Spinal cord (tissue), 10 donors: ENCODE data around the gene EPM2A. TPM values are rescaled to one million over a fixed set of nuclear protein-coding genes. Genes with fewer than 3 reads are reported as not detected.

Experiments
- DNase-seq, 6 donors: peaks; one replicate each; pipeline versions ENCODE4 v3.0.0 to v3.0.0-alpha.2; 2013 to 2015; ENCODE audit warnings: low spot score in 6 of 6, low read depth in 4 of 6
- H3K27ac ChIP-seq: one replicate; pipeline ENCODE4 v1.5.1; 2013; ENCODE audit warnings: low read depth, low read length, control low read depth
- H3K27me3 ChIP-seq: one replicate; pipeline ENCODE4 v1.6.1; 2013; ENCODE audit warnings: low read length; ENCODE audit not compliant: control insufficient read depth, insufficient read depth
- H3K36me3 ChIP-seq: one replicate; pipeline ENCODE4 v1.6.1; 2013; ENCODE audit warnings: low read length; ENCODE audit not compliant: control insufficient read depth, insufficient read depth
- H3K4me1 ChIP-seq: one replicate; pipeline ENCODE4 v1.6.1; 2013; ENCODE audit warnings: low read length; ENCODE audit not compliant: control insufficient read depth, insufficient read depth
- H3K4me3 ChIP-seq: one replicate; pipeline ENCODE4 v1.5.1; 2013; ENCODE audit warnings: low read depth, low read length, control low read depth
- H3K9me3 ChIP-seq: one replicate; pipeline ENCODE4 v1.6.1; 2013; ENCODE audit warnings: low read length; ENCODE audit not compliant: control insufficient read depth, insufficient read depth
- WGBS: methylation state at CpG from one replicate; pipeline ENCODE4 v1.1.5; 2013; ENCODE audit warnings: missing lambda C conversion rate; ENCODE audit not compliant: insufficient coverage; 5-methylcytosine and 5-hydroxymethylcytosine counted together
- polyA plus RNA-seq, 2 donors: library from polyadenylated mRNA; unstranded; fragments of 120-200 nt; gene quantifications; one replicate each; pipeline ENCODE4 v1.2.1, GENCODE V29; 2013; ENCODE audit not compliant: insufficient read length in 2 of 2
- total RNA-seq, 2 donors: library from RNA; depleted of rRNA in 1 of 2; stranded (reverse); fragments of 120-200 nt in 1 of 2; fragments of >200 nt in 1 of 2; gene quantifications; one replicate each; pipeline versions ENCODE4 v1.2.3 to v1.2.4, GENCODE V29; 2013 to 2014
- donor health status: healthy.

Gene EPM2A
- total and polyA plus RNA-seq, 4 donors, result 13.2 to 23.3 (median 15.2) TPM

DNA sequence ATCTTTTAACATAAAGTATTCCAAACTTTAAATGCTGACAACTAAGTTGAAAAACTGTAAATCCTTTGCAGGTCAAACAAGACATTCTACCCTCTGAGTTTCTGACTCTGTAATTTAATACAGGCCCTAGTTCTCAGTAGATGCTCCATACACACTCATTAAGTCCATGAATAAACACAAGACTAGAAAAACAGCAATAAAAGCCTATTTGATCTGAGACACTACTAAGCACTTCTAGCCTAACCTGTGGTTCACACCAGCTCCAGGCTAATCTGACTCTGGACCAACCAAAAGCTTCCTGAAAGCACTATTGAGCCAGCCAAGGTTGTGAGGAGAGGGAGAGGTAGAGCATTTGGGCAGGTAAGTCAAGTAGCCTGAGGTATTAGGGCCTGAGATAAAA lies 103.9 kb downstream of the EPM2A start:
- H3K27ac ChIP-seq, result no peak overlapping the region
- DNase-seq, result no peak
- H3K4me3 ChIP-seq, result no peak overlapping the region
- no peaks in the 10 kb centered on the region for H3K27me3 ChIP-seq
- peaks cover 5% of the 10 kb centered on the region for H3K36me3 ChIP-seq
- H3K4me1 ChIP-seq, result peaks cover 2% of the 10 kb centered on the region
- no peaks in the 10 kb centered on the region for H3K9me3 ChIP-seq

DNA sequence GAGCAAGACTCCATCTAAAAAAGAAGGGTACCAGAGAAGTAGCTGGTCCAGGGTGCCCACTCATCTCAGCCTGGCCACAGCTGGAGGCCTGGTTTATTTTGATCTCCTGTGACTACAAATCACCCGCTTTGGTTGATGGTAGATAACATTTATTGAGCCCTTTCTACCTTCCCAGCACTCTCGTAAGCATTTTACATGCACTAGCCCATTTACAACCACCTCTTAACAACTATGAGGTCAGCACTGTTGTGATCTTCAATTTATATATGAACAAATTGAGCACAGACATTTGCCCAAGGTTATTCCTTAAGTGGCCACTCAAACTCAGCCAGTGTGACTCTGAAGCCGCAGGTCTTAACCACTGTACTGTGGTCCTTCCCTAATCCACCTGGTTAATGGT lies 104.7 kb downstream of the EPM2A start:
- no peak overlapping the region for H3K4me3 ChIP-seq
- H3K4me1 ChIP-seq, result peaks cover 2% of the 10 kb centered on the region
- H3K27ac ChIP-seq, result no peak overlapping the region
- peaks cover 5% of the 10 kb centered on the region for H3K36me3 ChIP-seq
- H3K27me3 ChIP-seq, result no peaks in the 10 kb centered on the region
- WGBS, result 89% methylated on average over 1 of the region's 3 CpGs
- DNase-seq, result no peak
- no peaks in the 10 kb centered on the region for H3K9me3 ChIP-seq

DNA sequence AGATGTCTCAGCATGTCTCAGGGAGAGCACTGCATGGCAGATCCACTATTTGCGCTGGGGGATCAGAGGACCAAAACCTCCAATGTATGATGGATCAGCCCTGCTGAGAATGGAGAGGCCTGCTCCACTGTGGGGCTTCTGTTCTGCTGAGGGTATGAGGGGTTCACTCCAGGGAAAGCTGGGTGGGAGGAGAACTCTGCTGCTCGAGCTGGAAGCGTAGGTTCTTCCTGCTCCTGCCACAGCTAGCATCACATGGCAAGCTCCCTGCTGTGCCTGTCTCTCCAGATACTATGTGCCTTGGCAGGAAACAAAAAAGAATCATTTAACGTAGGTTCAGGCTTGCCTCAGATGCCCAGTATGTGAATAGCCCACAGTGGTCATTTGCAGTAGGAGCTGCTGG lies 105.8 kb downstream of the EPM2A start:
- Histone ChIP-seq H3K36me3 (peaks cover 5% of the 10 kb centered on the region), H3K4me1 (peaks cover 2% of the 10 kb centered on the region), H3K27me3 (no peaks in the 10 kb centered on the region), H3K9me3 (no peaks in the 10 kb centered on the region), H3K4me3 (no peak overlapping the region), H3K27ac (no peak overlapping the region)
- 75% methylated on average over 3 of the region's 4 CpGs for WGBS
- DNase-seq, result no peak

DNA sequence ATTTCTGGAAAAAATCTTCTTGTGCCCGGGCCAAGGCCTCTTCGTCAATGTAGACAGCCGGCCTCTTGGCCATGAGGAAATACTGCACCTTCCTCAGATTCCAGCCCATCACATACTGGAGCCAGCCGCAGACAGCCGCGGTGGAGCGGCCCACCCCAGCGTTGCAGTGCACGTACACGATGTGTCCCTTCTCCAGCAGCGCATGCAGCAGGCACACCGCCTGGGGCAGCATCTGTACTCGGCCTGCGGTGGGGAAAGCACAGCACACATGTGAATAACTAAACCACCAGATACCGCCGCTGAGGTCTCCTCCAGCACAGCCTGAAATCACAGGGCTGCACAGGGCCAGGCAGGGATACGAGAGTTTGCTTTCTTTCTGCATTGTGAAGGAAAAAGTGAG lies 107.9 kb downstream of the EPM2A start:
- Histone ChIP-seq H3K4me3 (no peak overlapping the region), H3K9me3 (no peaks in the 10 kb centered on the region), H3K27me3 (no peaks in the 10 kb centered on the region), H3K36me3 (peaks cover 5% of the 10 kb centered on the region), H3K4me1 (no peaks in the 10 kb centered on the region), H3K27ac (no peak overlapping the region)
- 96% methylated on average over 15 of the region's 17 CpGs for WGBS
- no peak for DNase-seq

DNA sequence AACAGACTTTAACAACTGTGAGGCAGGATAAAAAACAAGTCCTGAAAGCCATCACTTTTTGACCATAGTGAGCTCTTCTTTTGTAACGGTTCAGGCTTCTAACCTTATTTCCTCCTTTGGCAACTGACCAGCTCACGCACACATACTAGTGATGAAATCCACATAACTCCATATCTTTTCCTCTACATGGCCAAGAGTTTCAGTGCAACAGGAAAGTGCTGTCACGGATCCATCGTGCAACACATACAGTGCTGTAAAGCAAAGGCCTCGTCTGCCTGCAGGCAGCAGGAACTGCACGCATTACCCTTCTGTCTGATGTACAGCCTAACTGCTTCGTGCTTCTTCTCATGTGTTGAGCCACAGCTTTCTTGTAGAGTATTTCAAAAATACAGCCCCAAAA lies 108.5 kb downstream of the EPM2A start:
- DNase-seq, result no peak
- Histone ChIP-seq H3K4me3 (no peak overlapping the region), H3K36me3 (peaks cover 5% of the 10 kb centered on the region), H3K9me3 (no peaks in the 10 kb centered on the region), H3K27ac (no peak overlapping the region), H3K27me3 (no peaks in the 10 kb centered on the region), H3K4me1 (no peaks in the 10 kb centered on the region)
- WGBS, result 96% methylated on average over 6 of the region's 7 CpGs

DNA sequence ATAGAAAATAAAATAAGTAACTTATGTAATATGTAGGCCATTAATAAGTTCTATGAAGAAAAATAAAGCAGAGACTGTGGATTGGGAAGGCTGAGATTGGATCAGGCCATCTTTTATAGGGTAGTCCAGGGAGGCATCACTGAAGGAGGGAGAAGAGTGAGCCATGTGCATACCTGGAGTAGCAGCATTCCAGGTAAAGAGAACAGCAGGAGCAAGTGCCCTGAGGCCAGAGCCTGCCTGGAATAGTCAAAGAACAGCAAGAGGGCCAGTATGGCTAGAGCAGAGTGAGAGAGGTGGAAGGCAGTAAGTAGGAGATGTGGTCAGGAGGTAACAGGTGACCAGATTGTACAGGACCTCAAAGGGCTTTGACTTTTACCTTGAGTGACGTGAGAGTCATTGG lies 112.1 kb downstream of the EPM2A start:
- H3K27ac ChIP-seq, result no peak overlapping the region
- WGBS, result 86% methylated on average over 1 of the region's 1 CpG

DNA sequence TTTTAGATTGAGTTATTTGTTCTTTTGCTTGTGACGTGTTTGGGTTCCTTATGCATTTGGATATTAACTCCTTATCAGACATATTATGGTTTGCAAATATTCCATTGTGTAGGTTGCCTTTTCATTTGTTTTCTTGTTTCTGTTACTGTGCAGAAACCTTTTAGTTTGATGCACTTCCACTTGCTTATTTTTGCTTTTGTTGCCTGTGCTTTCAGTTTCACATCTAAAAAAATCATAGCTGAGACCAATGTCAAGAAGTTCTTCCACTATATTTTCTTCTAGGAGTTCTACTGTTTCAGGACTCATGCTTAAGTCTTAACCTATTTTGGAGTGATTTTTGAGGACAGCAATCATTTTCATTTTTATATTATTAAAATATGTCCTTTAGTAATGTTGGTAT lies 113.5 kb downstream of the EPM2A start:
- H3K36me3 ChIP-seq, result no peaks in the 10 kb centered on the region
- no peak overlapping the region for H3K4me3 ChIP-seq
- H3K27ac ChIP-seq, result no peak overlapping the region
- H3K9me3 ChIP-seq, result no peaks in the 10 kb centered on the region
- DNase-seq, result no peak
- H3K27me3 ChIP-seq, result no peaks in the 10 kb centered on the region
- H3K4me1 ChIP-seq, result no peaks in the 10 kb centered on the region
- no CpG with 5 or more reads among the region's 1 CpG for WGBS

More for the DNA sequence above, 112.1 kb downstream of the EPM2A start:
- H3K9me3 ChIP-seq, result no peaks in the 10 kb centered on the region
- no peak overlapping the region for H3K4me3 ChIP-seq
- H3K36me3 ChIP-seq, result peaks cover 5% of the 10 kb centered on the region
- no peak for DNase-seq
- H3K27me3 ChIP-seq, result no peaks in the 10 kb centered on the region
- no peaks in the 10 kb centered on the region for H3K4me1 ChIP-seq

DNA sequence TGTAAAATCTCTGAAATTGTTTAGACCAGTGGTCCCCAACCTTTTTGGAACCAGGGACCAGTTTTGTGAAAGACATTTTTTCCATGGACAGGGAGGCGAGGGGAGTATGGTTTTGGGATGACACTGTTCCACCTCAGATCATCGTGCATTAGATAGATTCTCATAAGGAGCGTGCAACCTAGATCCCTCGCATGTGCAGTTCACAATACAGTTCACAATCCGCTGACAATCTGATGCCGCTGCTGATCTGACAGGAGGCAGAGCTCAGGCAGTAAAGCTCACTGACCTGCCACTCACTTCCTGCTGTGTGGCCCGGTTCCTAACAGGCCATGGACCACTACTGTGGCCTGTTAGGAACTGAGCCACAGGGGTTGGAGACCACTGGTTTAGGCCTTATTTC lies 115.2 kb downstream of the EPM2A start:
- Histone ChIP-seq H3K4me1 (no peaks in the 10 kb centered on the region), H3K27me3 (no peaks in the 10 kb centered on the region), H3K4me3 (no peak overlapping the region), H3K27ac (no peak overlapping the region), H3K36me3 (no peaks in the 10 kb centered on the region), H3K9me3 (no peaks in the 10 kb centered on the region)
- DNase-seq, result no peak
- WGBS, result 86% methylated on average over 6 of the region's 7 CpGs

DNA sequence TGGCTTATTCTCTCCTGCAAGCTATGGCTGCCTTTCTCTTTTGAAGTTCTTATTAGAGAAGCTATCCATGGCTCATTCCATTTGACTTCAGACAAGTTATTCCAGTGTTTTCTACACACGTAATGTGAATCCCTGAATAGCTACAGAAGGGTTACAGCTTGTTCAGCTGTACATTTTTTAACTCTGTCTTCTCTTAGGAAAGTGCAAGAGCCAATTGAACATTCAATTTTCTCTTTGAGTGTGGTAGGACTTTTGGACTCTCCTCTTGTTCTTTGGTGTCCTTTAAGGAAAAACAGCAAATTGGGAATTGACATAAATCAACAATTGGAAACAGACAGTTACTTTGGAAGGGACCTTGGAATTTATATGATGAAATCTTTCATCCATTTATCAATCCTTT lies 125.8 kb downstream of the EPM2A start:
- no CpG with 5 or more reads among the region's 1 CpG for WGBS
- H3K27ac ChIP-seq, result no peak overlapping the region
- no peaks in the 10 kb centered on the region for H3K4me1 ChIP-seq
- H3K36me3 ChIP-seq, result no peaks in the 10 kb centered on the region
- no peak overlapping the region for H3K4me3 ChIP-seq
- no peak for DNase-seq
- H3K27me3 ChIP-seq, result no peaks in the 10 kb centered on the region
- no peaks in the 10 kb centered on the region for H3K9me3 ChIP-seq

DNA sequence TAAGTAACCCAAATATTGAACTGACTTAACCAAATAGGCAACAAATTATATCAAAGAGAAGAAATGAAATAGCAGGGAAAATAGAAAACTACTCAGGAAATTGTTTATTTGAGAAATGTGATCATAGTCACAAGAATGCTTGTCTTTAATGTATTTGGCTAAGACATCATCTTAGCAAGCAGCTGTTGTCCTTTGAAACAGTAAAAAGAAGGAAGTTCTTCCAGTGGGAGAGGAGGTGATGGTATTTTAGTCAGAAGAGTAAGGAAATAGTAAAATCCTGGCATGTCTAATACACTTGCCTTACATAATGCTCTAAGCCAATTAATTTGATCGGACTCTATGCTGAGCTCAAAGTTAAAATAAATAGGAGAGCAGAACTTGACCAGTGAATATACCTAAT lies 126.5 kb downstream of the EPM2A start:
- no peak for DNase-seq
- Histone ChIP-seq H3K4me3 (no peak overlapping the region), H3K4me1 (no peaks in the 10 kb centered on the region), H3K27ac (no peak overlapping the region), H3K27me3 (no peaks in the 10 kb centered on the region), H3K9me3 (no peaks in the 10 kb centered on the region), H3K36me3 (no peaks in the 10 kb centered on the region)
- WGBS, result no CpG with 5 or more reads among the region's 1 CpG
